Activated CD8-positive, alpha-beta memory T cell treated with anti-CD3 and anti-CD28 coated beads for 48 hours (primary cell): Measurements from ENCODE around the gene FAM234A.
"Not testable (repeated sequence)": the region's sequence is repeated elsewhere in the genome, so short reads cannot be mapped to it uniquely, and the experiment has no call there.

Source experiments
- DNase-seq, 3 experiments: peaks; one replicate each; pipeline ENCODE4 v3.0.0-alpha.2; 2020; ENCODE audit warnings: low read depth in 2 of 3, low spot score in 2 of 3

FAM234A gene

GRCh38 chr16:229731-230281, 4.8 kb upstream of the FAM234A start:
- DNase-seq: no peak

- not testable (repeated sequence) for DNase-seq
Observed at GRCh38 chr16:230351-230750, 4.3 kb upstream of the FAM234A start.

GRCh38 chr16:230949-231348, 3.7 kb upstream of the FAM234A start:
- no peak for DNase-seq

GRCh38 chr16:239948-240277, 5.3 kb downstream of the FAM234A start:
- DNase-seq: no peak

DNA sequence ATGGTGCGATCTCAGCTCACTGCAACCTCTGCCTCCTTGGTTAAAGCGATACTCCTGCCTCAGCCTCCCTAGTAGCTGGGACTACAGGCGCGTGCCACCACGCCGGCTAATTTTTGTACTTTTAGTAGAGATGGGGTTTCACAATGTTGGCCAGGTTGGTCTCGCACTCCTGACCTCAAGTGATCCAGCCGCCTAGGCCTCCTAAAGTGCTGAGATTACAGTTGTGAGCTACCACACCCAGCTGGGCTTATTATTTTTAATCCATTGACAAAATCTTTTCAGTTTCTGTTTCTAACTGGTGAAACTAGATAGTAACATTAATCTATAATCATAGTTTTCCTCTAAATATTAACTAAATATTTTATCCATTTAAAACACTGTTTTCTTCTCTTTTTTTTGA, 5.9 kb downstream of the FAM234A start:
- DNase-seq: no peak

- no peak for DNase-seq
Observed at GRCh38 chr16:242281-242680, 7.7 kb downstream of the FAM234A start.

- no peak for DNase-seq
Observed at GRCh38 chr16:243348-243747, 8.7 kb downstream of the FAM234A start.

- no peak for DNase-seq
Observed at GRCh38 chr16:245105-245504, 10.5 kb downstream of the FAM234A start.

DNA sequence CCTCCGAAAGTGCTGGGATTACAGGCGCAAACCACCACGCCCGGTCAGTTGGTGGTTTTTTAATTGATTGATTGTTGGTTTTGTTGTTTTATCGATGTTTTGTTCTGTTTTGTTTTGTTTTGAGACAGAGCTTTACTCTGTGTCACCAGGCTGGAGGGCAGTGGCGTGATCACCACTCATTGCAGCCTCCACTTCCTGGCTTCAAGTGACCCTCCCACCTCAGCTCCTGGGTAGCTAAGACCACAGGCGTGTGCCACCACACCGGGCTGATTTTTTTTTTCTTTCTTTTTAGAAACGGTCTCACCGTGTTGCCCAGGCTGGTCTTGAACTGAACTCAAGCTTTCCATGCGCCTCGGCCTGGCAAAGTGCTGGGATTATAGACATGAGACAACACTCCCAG, 12.4 kb downstream of the FAM234A start:
- DNase-seq: no peak

DNA sequence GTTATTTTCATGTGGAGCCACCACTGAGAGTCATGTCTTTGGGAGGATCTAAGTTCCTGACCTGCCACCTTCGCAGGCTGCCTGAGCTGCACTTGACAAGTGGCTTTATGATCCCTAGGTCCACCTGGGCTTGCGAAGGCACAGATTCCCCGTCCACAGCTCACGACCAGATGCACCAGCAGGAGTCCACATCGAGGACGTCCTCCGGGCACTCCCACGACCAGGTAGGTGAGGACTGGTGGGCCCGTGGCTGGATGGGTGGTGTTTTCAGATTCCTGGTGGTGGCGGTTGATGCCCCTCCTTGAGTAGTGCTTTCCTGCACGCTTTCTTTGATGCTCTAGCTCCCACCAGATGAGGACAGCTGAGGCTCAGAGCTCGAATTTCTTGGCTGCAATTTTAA, 14.8 kb downstream of the FAM234A start:
- no peak for DNase-seq

GRCh38 chr16:252366-253337, 18.0 kb downstream of the FAM234A start:
- DNase-seq: no peak

DNA sequence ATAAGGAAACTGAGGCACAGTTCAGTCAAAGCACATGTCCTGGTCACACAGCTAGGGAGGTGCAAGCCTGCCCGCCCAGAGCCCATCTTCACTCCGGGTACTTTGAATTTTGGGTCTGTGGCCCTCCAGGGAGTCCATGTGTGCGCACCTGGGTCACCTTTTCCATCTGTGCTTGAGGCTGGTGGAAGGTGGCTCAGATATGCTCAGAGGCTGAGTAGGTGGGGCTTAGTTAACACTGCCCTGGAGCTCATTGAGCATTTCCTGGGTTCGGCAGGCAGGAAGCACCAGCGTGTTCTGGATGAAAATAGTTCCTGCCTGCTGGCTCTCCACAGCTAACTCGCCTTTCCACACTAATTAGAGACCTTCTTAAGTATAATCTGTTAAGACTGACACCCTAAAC, 19.2 kb downstream of the FAM234A start:
- no peak for DNase-seq

DNA sequence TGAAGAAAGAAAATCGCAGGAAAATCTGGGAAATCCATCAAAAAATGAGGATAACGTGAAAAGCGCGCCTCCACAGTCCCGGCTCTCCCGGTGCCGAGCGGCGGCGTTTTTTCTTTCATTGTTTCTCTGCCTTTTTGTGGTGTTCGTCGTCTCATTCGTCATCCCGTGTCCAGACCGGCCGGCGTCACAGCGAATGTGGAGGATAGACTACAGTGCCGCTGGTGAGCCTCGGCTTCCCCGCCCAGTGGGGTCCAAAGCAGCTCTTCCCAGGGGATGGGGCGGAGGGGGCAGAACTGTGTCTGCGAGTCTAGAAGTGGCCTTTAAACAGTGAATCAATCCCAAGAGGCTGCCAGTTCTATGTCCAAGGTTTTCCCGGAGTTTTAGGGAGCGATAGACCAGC, 19.8 kb downstream of the FAM234A start:
- DNase-seq: no peak

- DNase-seq: no peak
Observed at GRCh38 chr16:255183-255582, 20.6 kb downstream of the FAM234A start.

DNA sequence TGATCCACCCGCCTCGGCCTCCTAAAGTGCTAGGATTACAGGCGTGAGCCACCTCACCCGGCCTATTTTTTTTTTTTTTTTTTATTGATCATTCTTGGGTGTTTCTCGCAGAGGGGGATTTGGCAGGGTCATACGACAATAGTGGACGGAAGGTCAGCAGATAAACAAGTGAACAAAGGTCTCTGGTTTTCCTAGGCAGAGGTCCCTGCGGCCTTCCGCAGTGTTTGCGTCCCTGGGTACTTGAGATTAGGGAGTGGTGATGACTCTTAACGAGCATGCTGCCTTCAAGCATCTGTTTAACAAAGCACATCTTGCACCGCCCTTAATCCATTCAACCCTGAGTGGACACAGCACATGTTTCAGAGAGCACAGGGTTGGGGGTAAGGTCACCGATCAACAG, 23.5 kb downstream of the FAM234A start:
- not testable (repeated sequence) for DNase-seq

- no peak for DNase-seq
Observed at GRCh38 chr16:259226-259625, 24.6 kb downstream of the FAM234A start.

GRCh38 chr16:259814-260253, 25.2 kb downstream of the FAM234A start:
- DNase-seq: no peak

DNA sequence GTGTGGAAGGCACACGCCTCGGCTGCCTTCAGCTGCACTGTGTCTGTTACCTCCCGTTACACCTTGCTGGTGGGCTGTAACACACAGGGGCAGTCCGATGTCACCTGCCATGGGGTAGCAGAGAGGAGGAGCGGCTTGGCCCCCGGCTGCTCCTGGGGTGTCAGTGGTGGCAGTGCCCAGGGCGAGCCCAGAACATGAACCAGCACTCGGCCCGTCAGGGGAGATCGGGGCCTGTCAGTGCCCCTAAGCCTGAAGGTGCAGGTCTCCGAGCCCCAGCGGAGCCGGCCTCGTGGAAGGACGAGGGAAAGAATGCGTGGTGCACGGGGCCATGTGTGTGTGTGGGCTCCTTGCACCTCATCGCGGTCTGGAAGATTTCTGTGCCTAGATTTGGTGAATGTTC, 25.7 kb downstream of the FAM234A start:
- no peak for DNase-seq

GRCh38 chr16:261031-261691, 26.5 kb downstream of the FAM234A start:
- no peak for DNase-seq

DNA sequence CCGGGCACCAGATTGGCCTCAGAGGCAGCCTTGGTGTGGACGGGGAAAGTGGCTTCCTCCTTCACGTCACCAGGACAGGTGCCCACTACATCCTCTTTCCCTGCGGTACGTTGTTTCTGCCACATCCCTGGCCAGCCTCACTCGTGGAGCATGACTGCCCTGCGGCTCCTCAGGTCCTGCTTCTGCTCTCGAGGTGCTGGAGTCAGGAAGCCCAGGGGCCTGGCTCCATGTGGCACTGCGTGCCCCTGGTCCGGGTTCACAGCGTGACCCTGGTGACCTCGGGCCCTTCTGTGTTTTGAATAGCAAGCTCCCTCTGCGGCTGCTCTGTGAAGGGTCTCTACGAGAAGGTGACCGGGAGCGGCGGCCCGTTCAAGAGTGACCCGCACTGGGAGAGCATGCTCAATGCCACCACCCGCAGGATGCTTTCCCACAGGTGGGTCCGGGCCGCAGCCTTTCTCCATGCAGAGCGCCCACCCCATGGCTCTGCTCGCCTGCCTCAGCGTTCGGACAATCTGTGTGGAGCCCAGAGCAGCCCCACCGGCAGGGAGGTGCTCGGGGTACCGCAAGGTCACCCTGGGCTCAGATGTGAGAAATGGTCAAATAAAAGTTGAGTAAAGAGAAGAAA, 27.6 kb downstream of the FAM234A start:
- DNase-seq: no peak

GRCh38 chr16:263182-263774, 28.7 kb downstream of the FAM234A start:
- no peak for DNase-seq
